ENCODE data around the gene PCDHGA2. TPM values are rescaled to one million over a fixed set of nuclear protein-coding genes. Genes with fewer than 3 reads are reported as not detected.
A peak's percentile ranks its signal among the peaks of the same experiment; 100 is the strongest.
"Not testable (repeated sequence)": the region's sequence is repeated elsewhere in the genome, so short reads cannot be mapped to it uniquely, and the experiment has no call there.

The PCDHGA2 gene
- total and polyA plus RNA-seq, 7 experiments from 2014 or later: 0.10 to 0.15 (median 0.11) TPM; not detected in 3

GRCh38 chr5:141328231-141328630 lies 10.3 kb upstream of the PCDHGA2 start:
- peaks cover 5 to 83% (median 29%) of the 10 kb centered on the region in 11 donors for H3K9me3 Mint-ChIP-seq
- no peak overlapping the region for H3K4me3 ChIP-seq (ENCODE audit: low read length)
- no peak overlapping the region for H3K27ac Mint-ChIP-seq
- H3K4me3 Mint-ChIP-seq: no peak overlapping the region
- ChIA-PET CTCF (interaction anchor here (1.7 to 2.3 kb wide), 2 partner anchors 8 to 236 kb away, joined by 5 to 9 read pairs; partner anchors contain the start of gene TAF7), POLR2A (interaction anchor here (1.6 kb wide), 1 partner anchor 8 kb away, joined by 5 read pairs; the partner anchor contains the start of gene TAF7)
- peaks cover 0 to 11% (median 7%) of the 10 kb centered on the region in 7 donors for H3K4me1 Mint-ChIP-seq
- intact Hi-C loops (cut with micrococcal nuclease): loop anchor here in 1 of 2 donors (10.0 kb wide), 1 partner anchor 1223 kb away; no protein-coding TSS in a partner anchor
- ATAC-seq (no peak), DNase-seq (no peak)
- H3K4me1 ChIP-seq (ENCODE audit: control insufficient read depth in 2 of 2, insufficient read depth in 2 of 2, low read length in 2 of 2): no peaks in the 10 kb centered on the region
- peaks cover 22 to 62% (median 55%) of the 10 kb centered on the region in 5 donors for H3K27me3 Mint-ChIP-seq
- H3K36me3 ChIP-seq (ENCODE audit: control insufficient read depth in 2 of 3, insufficient read depth in 3 of 3, low read length in 3 of 3): no peaks in the 10 kb centered on the region
- peaks cover 0 to 44% (median 5%) of the 10 kb centered on the region in 3 experiments for H3K9me3 ChIP-seq (ENCODE audit: control insufficient read depth in 2 of 3, low read length in 3 of 3)
- H3K27me3 ChIP-seq (ENCODE audit: control insufficient read depth in 2 of 2, insufficient read depth in 2 of 2, low read length in 2 of 2): peaks cover 0 to 5% of the 10 kb centered on the region in 2 donors
- H3K36me3 Mint-ChIP-seq: peaks cover 5 to 10% (median 8%) of the 10 kb centered on the region in 5 donors
- H3K27ac ChIP-seq (ENCODE audit: low read depth, low read length): no peak overlapping the region

- H3K27ac Mint-ChIP-seq: no peak within 1 kb of the TSS
- ChIA-PET CTCF (interaction anchor here (0.6 to 1.6 kb wide), 5 partner anchors 9 to 456 kb away, joined by 3 to 6 read pairs (median 3); no protein-coding TSS in a partner anchor), POLR2A (interaction anchor here (1.0 kb wide), 1 partner anchor 11 kb away, joined by 3 read pairs; no protein-coding TSS in a partner anchor)
- H3K27me3 Mint-ChIP-seq: peaks cover 42 to 85% (median 78%) of the 10 kb centered on the region in 5 donors
- DNase-seq: peak in 1 of 9 donors; percentile 23
- ATAC-seq: peak; percentile 56
- peaks cover 3 to 23% (median 12%) of the 10 kb centered on the region in 5 donors for H3K36me3 Mint-ChIP-seq
- no peaks in the 10 kb centered on the region for H3K4me1 ChIP-seq (ENCODE audit: control insufficient read depth in 2 of 2, insufficient read depth in 2 of 2, low read length in 2 of 2)
- no peak within 1 kb of the TSS for H3K4me3 ChIP-seq (ENCODE audit: low read length)
- peaks cover 11 to 93% (median 42%) of the 10 kb centered on the region in 11 donors for H3K9me3 Mint-ChIP-seq
- peaks cover 0 to 11% of the 10 kb centered on the region in 2 donors for H3K27me3 ChIP-seq (ENCODE audit: control insufficient read depth in 2 of 2, insufficient read depth in 2 of 2, low read length in 2 of 2)
- H3K4me3 Mint-ChIP-seq: peak within 1 kb of the TSS in 9 of 10 donors; percentile 19 to 56 (median 35)
- peaks cover 0 to 11% (median 7%) of the 10 kb centered on the region in 7 donors for H3K4me1 Mint-ChIP-seq
- no peak within 1 kb of the TSS for H3K27ac ChIP-seq (ENCODE audit: low read depth, low read length)
- intact Hi-C loops (cut with micrococcal nuclease): no loop called here
- H3K9me3 ChIP-seq (ENCODE audit: control insufficient read depth in 2 of 3, low read length in 3 of 3): peaks cover 0 to 49% (median 5%) of the 10 kb centered on the region in 3 experiments
- H3K36me3 ChIP-seq (ENCODE audit: control insufficient read depth in 2 of 3, insufficient read depth in 3 of 3, low read length in 3 of 3): no peaks in the 10 kb centered on the region
Measured at GRCh38 chr5:141330299-141331080, 8.1 kb upstream of the PCDHGA2 start, which contains the start of gene PCDHGA1. PCDHGA1 (plus strand) TSS chr5:141330514.

GRCh38 chr5:141332571-141332970 lies 6.0 kb upstream of the PCDHGA2 start:
- H3K36me3 ChIP-seq (ENCODE audit: control insufficient read depth in 2 of 3, insufficient read depth in 3 of 3, low read length in 3 of 3); DNase-seq; POLR2A ChIA-PET; H3K4me3 ChIP-seq (ENCODE audit: low read length); ATAC-seq; intact Hi-C loops (cut with micrococcal nuclease); H3K27ac ChIP-seq (ENCODE audit: low read depth, low read length); H3K27ac Mint-ChIP-seq; H3K4me1 Mint-ChIP-seq; H3K4me3 Mint-ChIP-seq; H3K4me1 ChIP-seq (ENCODE audit: control insufficient read depth in 2 of 2, insufficient read depth in 2 of 2, low read length in 2 of 2): not testable (repeated sequence)
- CTCF ChIA-PET: interaction anchor here (1.0 kb wide), 1 partner anchor 226 kb away, joined by 3 read pairs; no protein-coding TSS in a partner anchor
- H3K36me3 Mint-ChIP-seq: peaks cover 3 to 39% (median 12%) of the 10 kb centered on the region in 5 donors
- Histone ChIP-seq H3K27me3 (ENCODE audit: control insufficient read depth in 2 of 2, insufficient read depth in 2 of 2, low read length in 2 of 2) (peaks cover 0 to 11% of the 10 kb centered on the region in 2 donors), H3K9me3 (ENCODE audit: control insufficient read depth in 2 of 3, low read length in 3 of 3) (peaks cover 0 to 47% (median 10%) of the 10 kb centered on the region in 3 experiments)
- H3K9me3 Mint-ChIP-seq: peaks cover 11 to 96% (median 56%) of the 10 kb centered on the region in 11 donors
- peaks cover 60 to 92% (median 82%) of the 10 kb centered on the region in 5 donors for H3K27me3 Mint-ChIP-seq

GRCh38 chr5:141340781-141341354 lies 2.3 kb downstream of the PCDHGA2 start:
- intact Hi-C loops (cut with micrococcal nuclease): loop anchor here in 1 of 2 donors (5.0 kb wide), 1 partner anchor 216 kb away; no protein-coding TSS in a partner anchor
- H3K36me3 ChIP-seq (ENCODE audit: control insufficient read depth in 2 of 3, insufficient read depth in 3 of 3, low read length in 3 of 3); H3K4me3 Mint-ChIP-seq; H3K4me3 ChIP-seq (ENCODE audit: low read length); H3K27ac ChIP-seq (ENCODE audit: low read depth, low read length); ATAC-seq; H3K4me1 ChIP-seq (ENCODE audit: control insufficient read depth in 2 of 2, insufficient read depth in 2 of 2, low read length in 2 of 2); DNase-seq; CTCF ChIA-PET; H3K27ac Mint-ChIP-seq; POLR2A ChIA-PET; H3K4me1 Mint-ChIP-seq: not testable (repeated sequence)
- Histone ChIP-seq H3K27me3 (ENCODE audit: control insufficient read depth in 2 of 2, insufficient read depth in 2 of 2, low read length in 2 of 2) (peaks cover 0 to 11% of the 10 kb centered on the region in 2 donors), H3K9me3 (ENCODE audit: control insufficient read depth in 2 of 3, low read length in 3 of 3) (peaks cover 0 to 49% (median 5%) of the 10 kb centered on the region in 3 experiments)
- H3K9me3 Mint-ChIP-seq: peaks cover 16 to 95% (median 71%) of the 10 kb centered on the region in 11 donors
- peaks cover 3 to 59% (median 7%) of the 10 kb centered on the region in 5 donors for H3K36me3 Mint-ChIP-seq
- peaks cover 50 to 86% (median 81%) of the 10 kb centered on the region in 5 donors for H3K27me3 Mint-ChIP-seq

- Histone ChIP-seq H3K4me1 (ENCODE audit: control insufficient read depth in 2 of 2, insufficient read depth in 2 of 2, low read length in 2 of 2) (no peaks in the 10 kb centered on the region), H3K36me3 (ENCODE audit: control insufficient read depth in 2 of 3, insufficient read depth in 3 of 3, low read length in 3 of 3) (no peaks in the 10 kb centered on the region), H3K27me3 (ENCODE audit: control insufficient read depth in 2 of 2, insufficient read depth in 2 of 2, low read length in 2 of 2) (peaks cover 0 to 11% of the 10 kb centered on the region in 2 donors), H3K9me3 (ENCODE audit: control insufficient read depth in 2 of 3, low read length in 3 of 3) (peaks cover 0 to 41% (median 0%) of the 10 kb centered on the region in 3 experiments), H3K4me3 (ENCODE audit: low read length) (no peak overlapping the region), H3K27ac (ENCODE audit: low read depth, low read length) (no peak overlapping the region)
- H3K4me3 Mint-ChIP-seq: no peak overlapping the region
- H3K27me3 Mint-ChIP-seq: peaks cover 32 to 83% (median 80%) of the 10 kb centered on the region in 5 donors
- peaks cover 16 to 91% (median 66%) of the 10 kb centered on the region in 11 donors for H3K9me3 Mint-ChIP-seq
- ChIA-PET CTCF (no interaction called here), POLR2A (no interaction called here)
- H3K4me1 Mint-ChIP-seq: no peaks in the 10 kb centered on the region
- no peak for DNase-seq
- intact Hi-C loops (cut with micrococcal nuclease): loop anchor here in 1 of 2 donors (5.0 kb wide), 1 partner anchor 215 kb away; no protein-coding TSS in a partner anchor
- no peak for ATAC-seq
- H3K27ac Mint-ChIP-seq: no peak overlapping the region
- H3K36me3 Mint-ChIP-seq: peaks cover 6 to 52% (median 10%) of the 10 kb centered on the region in 5 donors
Measured at GRCh38 chr5:141342773-141343172, 4.2 kb downstream of the PCDHGA2 start.

GRCh38 chr5:141343242-141343952 lies 4.8 kb downstream of the PCDHGA2 start, which contains the start of gene PCDHGA3:
PCDHGA3 (plus strand) TSS chr5:141343829; CDS start chr5:141344034, 205 bp downstream.
- Mint-ChIP-seq H3K27me3 (peaks cover 26 to 82% (median 79%) of the 10 kb centered on the region in 5 donors), H3K36me3 (peaks cover 4 to 45% (median 10%) of the 10 kb centered on the region in 5 donors), H3K4me3 (peak within 1 kb of the TSS in 7 of 10 donors; percentile 48 to 76 (median 57)), H3K27ac (peak within 1 kb of the TSS in 1 of 9 donors; percentile 38), H3K9me3 (peaks cover 12 to 91% (median 62%) of the 10 kb centered on the region in 11 donors), H3K4me1 (no peaks in the 10 kb centered on the region)
- no peaks in the 10 kb centered on the region for H3K4me1 ChIP-seq (ENCODE audit: control insufficient read depth in 2 of 2, insufficient read depth in 2 of 2, low read length in 2 of 2)
- H3K27ac ChIP-seq (ENCODE audit: low read depth, low read length): no peak within 1 kb of the TSS
- DNase-seq (no peak), ATAC-seq (no peak)
- H3K36me3 ChIP-seq (ENCODE audit: control insufficient read depth in 2 of 3, insufficient read depth in 3 of 3, low read length in 3 of 3): no peaks in the 10 kb centered on the region
- POLR2A ChIA-PET: no interaction called here
- peaks cover 3 to 11% of the 10 kb centered on the region in 2 donors for H3K27me3 ChIP-seq (ENCODE audit: control insufficient read depth in 2 of 2, insufficient read depth in 2 of 2, low read length in 2 of 2)
- CTCF ChIA-PET: no interaction called here
- peaks cover 0 to 35% (median 0%) of the 10 kb centered on the region in 3 experiments for H3K9me3 ChIP-seq (ENCODE audit: control insufficient read depth in 2 of 3, low read length in 3 of 3)
- H3K4me3 ChIP-seq (ENCODE audit: low read length): no peak within 1 kb of the TSS
- intact Hi-C loops (cut with micrococcal nuclease): loop anchor here in 1 of 2 donors (5.0 kb wide), 1 partner anchor 214 kb away; no protein-coding TSS in a partner anchor
